COR-L47 (cell line): ENCODE data around the gene PCGF1.

Experiments
- DNase-seq: peaks from one replicate; lab custom pipeline; 2025; lab: John Stamatoyannopoulos, UW

The PCGF1 gene

GRCh38 chr2:74507145-74507925 lies at the start of gene PCGF1:
TSS of gene PCGF1 (minus strand) at chr2:74507695. CDS start at chr2:74507668, 27 bp downstream.
- DNase-seq = peak; percentile 99

DNA sequence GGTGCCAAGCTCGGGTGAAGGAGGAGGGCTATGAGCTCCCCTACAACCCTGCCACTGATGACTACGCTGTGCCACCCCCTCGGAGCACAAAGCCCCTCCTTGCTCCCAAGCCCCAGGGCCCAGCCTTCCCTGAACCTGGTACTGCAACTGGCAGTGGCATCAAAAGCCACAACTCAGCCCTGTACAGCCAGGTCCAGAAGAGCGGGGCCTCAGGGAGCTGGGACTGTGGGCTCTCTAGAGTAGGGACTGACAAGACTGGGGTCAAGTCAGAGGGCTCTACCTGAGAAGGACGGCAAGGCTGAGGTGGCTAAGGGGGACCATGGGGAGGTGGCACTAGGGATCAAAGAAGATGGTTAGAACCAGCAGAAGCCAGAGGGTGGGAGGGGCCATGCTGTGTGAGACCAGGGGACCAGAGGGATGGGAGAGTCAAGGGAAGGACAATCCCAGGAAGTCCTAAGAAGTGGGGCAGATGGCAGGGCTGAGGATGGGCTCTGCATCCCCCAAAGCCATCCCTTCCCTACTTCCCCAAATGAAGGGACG lies 49.4 kb upstream of the PCGF1 start:
- no peak for DNase-seq

- no peak for DNase-seq
Observed at GRCh38 chr2:74556159-74556558, 48.7 kb upstream of the PCGF1 start.

- no peak for DNase-seq
Observed at GRCh38 chr2:74555610-74556103, 48.2 kb upstream of the PCGF1 start.

GRCh38 chr2:74554820-74555531 lies 47.5 kb upstream of the PCGF1 start:
- peak; percentile 62 for DNase-seq

- peak; percentile 63 for DNase-seq
Observed at GRCh38 chr2:74553892-74554819, 46.7 kb upstream of the PCGF1 start, which contains the start of the genes DOK1 and LOXL3. TSS of gene DOK1 (plus strand) at chr2:74554720. CDS start at chr2:74554755, 35 bp downstream. TSS of gene LOXL3 (minus strand) at chr2:74553942. CDS start at chr2:74552634, 1,308 bp downstream.

DNA sequence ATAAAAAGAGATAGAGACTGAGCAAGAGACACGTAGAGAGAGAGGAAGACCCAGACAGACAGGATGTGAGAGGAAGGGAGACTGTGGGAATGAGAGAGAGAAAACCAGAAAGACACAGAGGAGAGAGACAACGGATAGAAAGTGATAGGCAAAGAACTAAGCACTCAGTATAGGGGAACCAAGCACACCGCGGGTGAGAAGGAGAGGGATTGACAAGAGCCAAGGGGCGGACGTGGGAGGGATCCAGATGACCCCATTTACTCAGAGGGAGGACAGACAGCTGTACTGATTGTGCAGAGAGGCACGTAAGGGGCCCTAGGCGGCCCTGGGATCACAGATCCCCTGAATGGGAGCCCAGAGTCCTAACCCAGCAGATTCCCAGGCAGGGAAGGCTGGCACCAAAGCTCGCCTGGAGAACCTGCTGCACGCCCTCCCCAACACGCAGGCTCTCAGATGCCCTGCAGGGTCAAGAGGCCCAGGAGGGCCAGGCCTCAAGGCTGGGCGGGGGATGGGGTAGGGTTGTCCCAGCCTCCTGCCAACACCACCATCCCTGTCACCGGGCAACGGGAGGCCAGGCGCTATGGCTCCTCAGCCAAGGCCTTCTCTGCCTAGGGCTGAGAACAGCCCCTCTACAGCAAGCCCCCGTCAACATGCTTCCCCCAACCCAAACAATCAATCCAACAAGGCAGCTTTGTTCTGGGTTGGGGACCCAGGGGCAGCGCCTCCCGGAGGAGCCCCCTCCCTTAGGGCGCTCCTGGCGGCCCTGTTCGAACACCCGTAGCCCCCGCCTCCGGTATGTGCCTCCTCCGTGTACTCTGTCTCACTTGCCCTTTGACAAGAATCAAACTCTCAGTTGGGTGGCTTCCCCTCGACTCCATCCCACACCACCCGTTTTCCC lies 45.7 kb upstream of the PCGF1 start:
- DNase-seq = no peak

DNA sequence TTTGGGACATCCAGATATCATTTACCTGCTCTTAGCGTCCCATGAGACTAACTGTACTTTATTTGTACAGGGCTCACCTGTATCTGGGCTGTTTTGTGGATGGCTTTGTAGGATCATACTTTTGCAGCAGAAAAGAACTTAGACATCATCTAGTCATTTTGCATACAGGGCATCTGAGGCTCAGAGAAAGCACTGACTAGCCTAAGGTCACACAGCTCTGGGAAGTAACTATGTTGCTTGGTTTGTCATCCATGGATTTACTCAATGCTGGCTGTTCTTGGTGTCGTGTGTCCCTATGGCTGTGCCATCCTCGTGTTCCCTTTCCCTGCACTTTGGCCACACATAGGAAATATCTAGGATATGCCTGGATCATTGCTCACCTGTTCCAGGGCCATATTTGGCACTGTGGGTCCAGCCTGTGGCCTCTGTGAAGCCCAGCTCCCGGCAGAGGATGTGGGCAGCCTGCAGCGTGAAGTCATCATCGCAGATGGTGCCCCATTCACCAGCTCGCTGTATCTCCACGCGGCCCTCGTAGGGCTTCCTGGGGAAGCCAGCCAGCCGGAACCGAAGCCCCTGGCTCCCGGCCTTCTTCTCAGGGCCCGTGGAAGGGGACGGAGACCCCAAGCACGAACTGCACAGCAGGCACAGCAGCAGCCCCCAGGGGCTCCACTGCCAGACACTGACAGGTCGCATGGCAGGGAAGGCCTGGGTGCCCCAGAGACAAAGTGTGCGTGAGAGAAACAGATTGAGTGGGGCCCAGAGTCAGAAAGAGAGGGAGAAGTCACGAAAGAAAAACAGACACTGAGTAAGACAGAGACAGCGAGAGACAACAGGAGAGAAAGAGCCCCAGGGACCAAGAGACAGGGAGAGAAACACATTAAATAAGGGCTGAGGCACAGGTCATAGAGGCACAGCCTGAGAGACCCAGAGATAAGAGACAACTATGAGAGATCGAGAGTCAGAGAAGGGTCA lies 44.7 kb upstream of the PCGF1 start:
- DNase-seq = no peak

- no peak for DNase-seq
Observed at GRCh38 chr2:74551530-74551929, 44.0 kb upstream of the PCGF1 start.

DNA sequence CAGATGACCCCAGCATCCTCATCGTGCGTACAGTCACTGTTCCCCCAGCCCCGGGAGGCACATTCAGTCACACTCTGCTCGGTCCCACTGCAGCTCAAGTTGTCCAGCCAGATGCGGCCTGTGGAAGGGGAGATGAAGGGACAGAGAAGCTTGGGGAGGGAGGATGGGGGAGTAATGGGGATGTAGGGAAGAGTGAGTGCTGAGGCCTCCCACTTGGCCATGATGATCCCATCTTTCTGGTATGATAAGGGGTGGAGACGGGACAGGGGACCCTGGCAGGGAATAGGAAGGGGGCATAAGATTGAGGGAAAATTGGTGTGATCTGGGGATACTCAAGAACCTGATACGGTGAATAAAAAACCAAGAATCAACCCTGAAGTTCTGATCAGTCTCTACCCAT lies 42.7 kb upstream of the PCGF1 start:
- DNase-seq = no peak

GRCh38 chr2:74548900-74549826 lies 41.7 kb upstream of the PCGF1 start:
- peak; percentile 69 for DNase-seq

GRCh38 chr2:74548285-74548899 lies 40.9 kb upstream of the PCGF1 start:
- peak; percentile 49 for DNase-seq

DNA sequence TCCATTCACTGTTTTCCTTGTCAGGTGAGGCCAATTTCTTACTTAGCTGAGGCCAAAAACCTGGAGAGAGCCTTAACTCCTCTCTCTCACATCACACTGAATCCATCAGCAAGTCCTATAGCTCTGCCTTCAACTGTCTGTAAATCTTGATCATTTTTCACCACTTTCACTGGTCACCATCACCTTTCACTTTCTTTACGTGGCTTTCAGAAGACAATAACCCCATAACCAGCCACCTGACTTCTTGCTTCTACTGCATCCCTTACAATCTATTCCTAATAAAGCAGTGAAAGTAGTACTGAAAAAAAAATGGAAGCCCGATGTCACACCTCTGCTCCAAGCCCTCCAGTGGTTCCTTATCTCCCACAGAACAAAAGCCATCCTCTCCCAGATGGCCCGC lies 38.5 kb upstream of the PCGF1 start:
- DNase-seq = no peak

- DNase-seq = no peak
Observed at GRCh38 chr2:74544634-74545033, 37.1 kb upstream of the PCGF1 start.

GRCh38 chr2:74542978-74543377 lies 35.5 kb upstream of the PCGF1 start:
- DNase-seq = no peak

DNA sequence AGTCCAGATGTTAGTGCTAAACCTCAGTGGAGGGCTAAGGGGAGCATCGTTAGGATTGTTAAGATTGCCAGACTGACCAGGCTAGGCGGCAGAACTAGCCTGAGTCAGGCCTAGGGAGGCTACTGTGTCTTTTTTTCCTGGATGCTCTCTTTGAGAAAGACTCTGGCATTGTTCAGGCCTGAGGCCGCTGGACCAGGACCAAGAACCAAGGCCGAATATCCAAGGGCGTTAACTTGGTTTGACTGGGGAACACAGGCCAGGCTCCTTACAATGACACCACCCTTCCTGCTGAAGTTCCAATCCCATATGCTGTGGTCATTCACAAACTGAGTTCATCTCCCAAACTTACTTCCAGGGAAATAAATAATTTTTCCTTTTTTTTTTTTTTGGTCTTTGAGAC lies 32.8 kb upstream of the PCGF1 start:
- DNase-seq = no peak

DNA sequence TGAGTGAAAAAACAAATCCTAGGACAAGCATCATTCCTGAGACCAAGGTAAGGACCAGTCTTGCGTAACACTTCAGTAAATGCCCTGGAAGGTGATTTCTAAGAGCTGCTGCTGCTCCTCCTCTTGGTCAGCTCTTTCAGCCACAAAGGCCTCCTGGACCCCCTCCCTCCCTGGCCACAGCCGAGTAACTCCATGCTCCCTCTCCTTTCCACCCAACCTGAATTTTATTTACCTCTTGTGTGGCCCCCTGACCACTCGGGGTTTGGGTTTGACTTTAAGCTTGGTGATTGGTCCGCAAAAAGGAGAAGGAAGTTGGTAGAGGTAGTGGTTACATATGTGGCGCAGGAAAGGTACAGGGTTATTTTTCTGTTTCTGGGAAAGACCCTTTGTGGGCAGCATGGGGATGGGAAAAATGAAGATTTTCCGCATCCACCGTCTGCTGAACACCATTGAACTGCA lies 31.4 kb upstream of the PCGF1 start:
- DNase-seq = no peak

- no peak for DNase-seq
Observed at GRCh38 chr2:74537140-74537539, 29.6 kb upstream of the PCGF1 start.
